Neural cell (in vitro differentiated cells): ENCODE results near the gene ACOT6. TPM values are rescaled to one million over a fixed set of nuclear protein-coding genes. Genes with fewer than 3 reads are reported as not detected.

Source experiments
- H2AFZ ChIP-seq: fragments of 200-600, 300-800 bp; sonication (generic), shearing (Covaris generic); 2 replicates; pipeline ENCODE4 v1.6.0; 2014; ENCODE audit warnings: low read depth, mild to moderate bottlenecking, antibody characterized with exemption, low read length, moderate library complexity
- H3F3A ChIP-seq: fragments of 200-600 bp; shearing (Covaris generic); 2 replicates; pipeline ENCODE4 v1.6.1; 2016; ENCODE audit warnings: mild to moderate bottlenecking, moderate library complexity, mixed read lengths, antibody characterized with exemption, low read length; ENCODE audit not compliant: insufficient read depth, poor library complexity, severe bottlenecking
- H3K27ac ChIP-seq: fragments of 200-600, 300-800 bp; sonication (generic), shearing (Covaris generic); 2 replicates; pipeline ENCODE4 v1.5.1; 2014; ENCODE audit warnings: mild to moderate bottlenecking, low read length, moderate library complexity
- H3K27me3 ChIP-seq: fragments of 300-800, 200-600 bp; sonication (generic), shearing (Covaris generic); 2 replicates; pipeline ENCODE4 v1.6.0; 2014; ENCODE audit warnings: mild to moderate bottlenecking, low read depth, low read length, moderate library complexity; ENCODE audit not compliant: insufficient read depth
- H3K36me3 ChIP-seq: fragments of 300-800, 200-600 bp; sonication (generic), shearing (Covaris generic); 2 replicates; pipeline ENCODE4 v1.5.1; 2014; ENCODE audit warnings: mild to moderate bottlenecking, antibody characterized with exemption, low read length, moderate library complexity; ENCODE audit not compliant: insufficient read depth
- H3K4me2 ChIP-seq: fragments of 300-800, 200-600 bp; sonication (generic), shearing (Covaris generic); 2 replicates; pipeline ENCODE4 v1.6.0; 2014; ENCODE audit warnings: mild to moderate bottlenecking, low read length
- H3K4me3 ChIP-seq: fragments of 300-800, 200-600 bp; sonication (generic), shearing (Covaris generic); 2 replicates; pipeline ENCODE4 v1.5.1; 2014; ENCODE audit warnings: mild to moderate bottlenecking, low read length, moderate library complexity
- H3K79me2 ChIP-seq: fragments of 200-600 bp; shearing (Covaris generic); replicated peaks from 2 replicates; pipeline ENCODE4 v1.6.0; 2014; ENCODE audit warnings: mild to moderate bottlenecking, low read length, moderate library complexity; ENCODE audit not compliant: insufficient read depth
- H3K9ac ChIP-seq: fragments of 300-800, 200-600 bp; sonication (generic), shearing (Covaris generic); 2 replicates; pipeline ENCODE4 v1.6.1; 2016; ENCODE audit warnings: mild to moderate bottlenecking, low read length, mixed read lengths
- H3K9me2 ChIP-seq: fragments of 200-600 bp; shearing (Covaris generic); 2 replicates; pipeline ENCODE4 v1.6.1; 2016; ENCODE audit warnings: mild to moderate bottlenecking, low read length, mixed read lengths; ENCODE audit not compliant: insufficient read depth
- H3K9me3 ChIP-seq: fragments of 200-600, 300-800 bp; sonication (generic), shearing (Covaris generic); 2 replicates; pipeline ENCODE4 v1.6.1; 2016; ENCODE audit warnings: mild to moderate bottlenecking, mixed run types, low read length, moderate library complexity, mixed read lengths
- H4K20me1 ChIP-seq: fragments of 200-600 bp; shearing (Covaris generic); 2 replicates; pipeline ENCODE4 v1.6.1; 2016; ENCODE audit warnings: mild to moderate bottlenecking, mixed run types; ENCODE audit not compliant: insufficient read depth
- EP300 ChIP-seq: fragments of 450-650 bp; conservative IDR thresholded peaks from 2 replicates; pipeline ENCODE4 v1.6.1; 2014; ENCODE audit warnings: antibody characterized with exemption, mild to moderate bottlenecking, moderate library complexity; ENCODE audit not compliant: poor library complexity, severe bottlenecking
- EZH2 ChIP-seq: fragments of 200-600, 300-800 bp; shearing (Covaris generic), sonication (generic); IDR thresholded peaks from 2 replicates; pipeline ENCODE4 v1.6.1; 2014; ENCODE audit warnings: antibody characterized with exemption, low read length, borderline replicate concordance, mild to moderate bottlenecking; ENCODE audit not compliant: insufficient read depth, poor library complexity, severe bottlenecking
- MXI1 ChIP-seq: fragments of 450-650 bp; conservative IDR thresholded peaks from 2 replicates; pipeline ENCODE4 v1.6.1; 2014; ENCODE audit warnings: antibody characterized with exemption, mild to moderate bottlenecking; ENCODE audit not compliant: poor library complexity, severe bottlenecking
- POLR2AphosphoS5 ChIP-seq: IDR thresholded peaks from 2 replicates; pipeline ENCODE4 v1.6.1; 2012
- RAD21 ChIP-seq: fragments of 450-650 bp; conservative IDR thresholded peaks from 2 replicates; pipeline ENCODE4 v1.6.1; 2014; ENCODE audit warnings: antibody characterized with exemption, mild to moderate bottlenecking, moderate library complexity
- SMC3 ChIP-seq: fragments of 450-650 bp; conservative IDR thresholded peaks from 2 replicates; pipeline ENCODE4 v1.6.1; 2014; ENCODE audit warnings: antibody characterized with exemption, mild to moderate bottlenecking, moderate library complexity; ENCODE audit not compliant: poor library complexity
- TAF1 ChIP-seq: IDR thresholded peaks from 2 replicates; pipeline ENCODE4 v1.6.1; 2012; ENCODE audit warnings: low read depth
- polyA plus RNA-seq: library from polyadenylated mRNA; depleted of rRNA; stranded (reverse); fragments of >200 nt; gene quantifications from 2 replicates; pipeline ENCODE4 v1.2.3, GENCODE V29; 2014
- TF ChIP-seq, protein P1 (sequence below): IDR thresholded peaks from 2 replicates; pipeline ENCODE4 v1.6.1; 2012; ENCODE audit warnings: borderline replicate concordance
- TF ChIP-seq, protein P2 (sequence below): fragments of 450-650 bp; IDR thresholded peaks from 2 replicates; pipeline ENCODE4 v1.5.1; 2014; ENCODE audit warnings: antibody characterized with exemption, mild to moderate bottlenecking, moderate library complexity; ENCODE audit not compliant: poor library complexity, severe bottlenecking

Gene ACOT6
- polyA plus RNA-seq, 1 donor from 2014 or later, result not detected

GRCh38 chr14:73620268-73620667 is 8.0 kb downstream of the ACOT6 start:
- no peaks in the 10 kb centered on the region for H3F3A ChIP-seq
- TF ChIP-seq, protein P1, sequence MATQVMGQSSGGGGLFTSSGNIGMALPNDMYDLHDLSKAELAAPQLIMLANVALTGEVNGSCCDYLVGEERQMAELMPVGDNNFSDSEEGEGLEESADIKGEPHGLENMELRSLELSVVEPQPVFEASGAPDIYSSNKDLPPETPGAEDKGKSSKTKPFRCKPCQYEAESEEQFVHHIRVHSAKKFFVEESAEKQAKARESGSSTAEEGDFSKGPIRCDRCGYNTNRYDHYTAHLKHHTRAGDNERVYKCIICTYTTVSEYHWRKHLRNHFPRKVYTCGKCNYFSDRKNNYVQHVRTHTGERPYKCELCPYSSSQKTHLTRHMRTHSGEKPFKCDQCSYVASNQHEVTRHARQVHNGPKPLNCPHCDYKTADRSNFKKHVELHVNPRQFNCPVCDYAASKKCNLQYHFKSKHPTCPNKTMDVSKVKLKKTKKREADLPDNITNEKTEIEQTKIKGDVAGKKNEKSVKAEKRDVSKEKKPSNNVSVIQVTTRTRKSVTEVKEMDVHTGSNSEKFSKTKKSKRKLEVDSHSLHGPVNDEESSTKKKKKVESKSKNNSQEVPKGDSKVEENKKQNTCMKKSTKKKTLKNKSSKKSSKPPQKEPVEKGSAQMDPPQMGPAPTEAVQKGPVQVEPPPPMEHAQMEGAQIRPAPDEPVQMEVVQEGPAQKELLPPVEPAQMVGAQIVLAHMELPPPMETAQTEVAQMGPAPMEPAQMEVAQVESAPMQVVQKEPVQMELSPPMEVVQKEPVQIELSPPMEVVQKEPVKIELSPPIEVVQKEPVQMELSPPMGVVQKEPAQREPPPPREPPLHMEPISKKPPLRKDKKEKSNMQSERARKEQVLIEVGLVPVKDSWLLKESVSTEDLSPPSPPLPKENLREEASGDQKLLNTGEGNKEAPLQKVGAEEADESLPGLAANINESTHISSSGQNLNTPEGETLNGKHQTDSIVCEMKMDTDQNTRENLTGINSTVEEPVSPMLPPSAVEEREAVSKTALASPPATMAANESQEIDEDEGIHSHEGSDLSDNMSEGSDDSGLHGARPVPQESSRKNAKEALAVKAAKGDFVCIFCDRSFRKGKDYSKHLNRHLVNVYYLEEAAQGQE, result no peak
- TF ChIP-seq SMC3 (no peak), EP300 (no peak), TAF1 (no peak), EZH2 (no peak), MXI1 (no peak), POLR2AphosphoS5 (no peak), RAD21 (no peak)
- TF ChIP-seq, protein P2, sequence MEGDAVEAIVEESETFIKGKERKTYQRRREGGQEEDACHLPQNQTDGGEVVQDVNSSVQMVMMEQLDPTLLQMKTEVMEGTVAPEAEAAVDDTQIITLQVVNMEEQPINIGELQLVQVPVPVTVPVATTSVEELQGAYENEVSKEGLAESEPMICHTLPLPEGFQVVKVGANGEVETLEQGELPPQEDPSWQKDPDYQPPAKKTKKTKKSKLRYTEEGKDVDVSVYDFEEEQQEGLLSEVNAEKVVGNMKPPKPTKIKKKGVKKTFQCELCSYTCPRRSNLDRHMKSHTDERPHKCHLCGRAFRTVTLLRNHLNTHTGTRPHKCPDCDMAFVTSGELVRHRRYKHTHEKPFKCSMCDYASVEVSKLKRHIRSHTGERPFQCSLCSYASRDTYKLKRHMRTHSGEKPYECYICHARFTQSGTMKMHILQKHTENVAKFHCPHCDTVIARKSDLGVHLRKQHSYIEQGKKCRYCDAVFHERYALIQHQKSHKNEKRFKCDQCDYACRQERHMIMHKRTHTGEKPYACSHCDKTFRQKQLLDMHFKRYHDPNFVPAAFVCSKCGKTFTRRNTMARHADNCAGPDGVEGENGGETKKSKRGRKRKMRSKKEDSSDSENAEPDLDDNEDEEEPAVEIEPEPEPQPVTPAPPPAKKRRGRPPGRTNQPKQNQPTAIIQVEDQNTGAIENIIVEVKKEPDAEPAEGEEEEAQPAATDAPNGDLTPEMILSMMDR, result no peak
- H4K20me1 ChIP-seq, result no peaks in the 10 kb centered on the region
- no peak overlapping the region for H2AFZ ChIP-seq
- H3K9me3 ChIP-seq, result no peaks in the 10 kb centered on the region
- H3K4me2 ChIP-seq, result no peak overlapping the region
- no peaks in the 10 kb centered on the region for H3K79me2 ChIP-seq
- H3K27me3 ChIP-seq, result no peaks in the 10 kb centered on the region
- H3K9me2 ChIP-seq, result no peaks in the 10 kb centered on the region
- no peak overlapping the region for H3K9ac ChIP-seq
- H3K27ac ChIP-seq, result no peak overlapping the region
- H3K36me3 ChIP-seq, result no peaks in the 10 kb centered on the region
- H3K4me3 ChIP-seq, result no peak overlapping the region

DNA sequence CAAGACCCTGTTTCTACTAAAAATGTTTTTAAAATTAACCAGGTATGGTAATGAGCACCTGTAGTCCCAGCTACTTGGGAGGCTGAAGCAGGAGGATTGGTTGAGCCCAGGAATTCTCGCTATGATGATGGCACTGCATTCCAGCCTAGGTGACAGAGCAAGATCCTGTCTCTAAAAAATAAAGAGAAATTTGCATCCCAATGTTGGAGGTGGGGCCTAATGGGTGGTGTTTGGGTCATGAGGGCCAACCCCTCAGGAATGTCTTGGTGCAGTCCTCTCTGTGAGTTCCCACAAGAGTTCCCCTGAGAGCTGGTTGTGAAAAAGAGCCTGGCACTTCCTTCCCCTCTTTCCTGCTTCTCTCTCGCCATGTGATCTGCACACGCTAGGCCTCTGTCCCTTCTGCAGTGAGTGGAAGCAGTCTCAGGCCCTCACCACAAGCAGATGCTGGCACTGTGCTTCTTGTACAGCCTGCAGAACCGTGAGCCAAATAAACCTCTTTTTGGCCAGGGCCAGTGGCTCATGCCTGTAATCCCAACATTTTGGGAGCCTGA is 11.3 kb downstream of the ACOT6 start:
- no peaks in the 10 kb centered on the region for H3K36me3 ChIP-seq

DNA sequence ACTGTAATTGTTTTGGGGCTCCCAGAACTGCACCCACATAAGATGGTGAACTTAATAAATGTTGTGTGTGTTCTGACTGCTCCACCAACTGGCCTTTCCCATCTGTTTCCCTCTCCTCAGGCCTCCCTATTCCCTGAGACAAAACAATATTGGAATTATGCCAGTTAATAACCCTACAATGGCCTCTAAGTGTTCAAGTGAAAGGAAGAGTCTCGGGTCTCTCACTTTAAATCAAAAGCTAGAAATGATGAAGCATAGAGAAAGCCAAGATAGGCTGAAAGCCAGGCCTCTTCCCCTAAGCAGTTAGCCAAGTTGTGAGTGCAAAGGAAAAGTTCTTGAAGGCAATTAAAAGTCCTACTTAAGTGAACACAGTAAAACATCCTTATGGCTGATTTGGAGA is 13.4 kb downstream of the ACOT6 start:
- H3K36me3 ChIP-seq, result no peaks in the 10 kb centered on the region
- no peaks in the 10 kb centered on the region for H3F3A ChIP-seq
- no peak for TF ChIP-seq EZH2
- no peak overlapping the region for H3K27ac ChIP-seq
- no peaks in the 10 kb centered on the region for H3K27me3 ChIP-seq
- no peaks in the 10 kb centered on the region for H4K20me1 ChIP-seq
- no peaks in the 10 kb centered on the region for H3K9me2 ChIP-seq
- H3K4me2 ChIP-seq, result no peak overlapping the region
- H3K79me2 ChIP-seq, result no peaks in the 10 kb centered on the region
- H3K9me3 ChIP-seq, result no peaks in the 10 kb centered on the region
- no peak overlapping the region for H3K9ac ChIP-seq
- H3K4me3 ChIP-seq, result no peak overlapping the region
- no peak overlapping the region for H2AFZ ChIP-seq

More for the DNA sequence above, 11.3 kb downstream of the ACOT6 start:
- Histone ChIP-seq H3K27me3 (no peaks in the 10 kb centered on the region), H4K20me1 (no peaks in the 10 kb centered on the region), H3K4me2 (no peak overlapping the region), H2AFZ (no peak overlapping the region), H3K9ac (no peak overlapping the region), H3K9me2 (no peaks in the 10 kb centered on the region), H3K27ac (no peak overlapping the region), H3K4me3 (no peak overlapping the region), H3F3A (no peaks in the 10 kb centered on the region), H3K79me2 (no peaks in the 10 kb centered on the region), H3K9me3 (no peaks in the 10 kb centered on the region)
- no peak for TF ChIP-seq MXI1
